HepG2 (cell line): ENCODE measurements around the gene CRAMP1. TPM values are rescaled to one million over a fixed set of nuclear protein-coding genes. Genes with fewer than 3 reads are reported as not detected.

ENCODE experiments used
- ARID2 ChIP-seq: sonication (generic); formaldehyde crosslinking; IDR thresholded peaks from 2 replicates; pipeline ENCODE4 v1.8.1; 2022; ENCODE audit warnings: mild to moderate bottlenecking, missing genetic modification reagents, borderline replicate concordance
- CREM ChIP-seq, 2 experiments: sonication (generic) in 1 of 2; formaldehyde crosslinking in 1 of 2; IDR thresholded peaks; 2 replicates each; pipeline versions ENCODE4 v1.4.0 to v1.6.1; 2016 to 2020; ENCODE audit warnings: antibody characterized with exemption in 1 of 2, mild to moderate bottlenecking in 1 of 2, missing genetic modification reagents in 1 of 2
- HIVEP1 ChIP-seq: sonication (generic); formaldehyde crosslinking; IDR thresholded peaks from 2 replicates; pipeline ENCODE4 v1.4.0; 2020; ENCODE audit warnings: mild to moderate bottlenecking, missing genetic modification reagents
- HMG20B ChIP-seq: conservative IDR thresholded peaks from 2 replicates; pipeline ENCODE4 v1.6.1; 2016; ENCODE audit warnings: missing genetic modification reagents, missing compliant biosample characterization
- KAT8 ChIP-seq: IDR thresholded peaks from 2 replicates; pipeline ENCODE4 v1.6.1; 2016; ENCODE audit warnings: missing genetic modification reagents, missing compliant biosample characterization
- KLF11 ChIP-seq: IDR thresholded peaks from 2 replicates; pipeline ENCODE4 v1.6.1; 2016; ENCODE audit warnings: missing compliant biosample characterization
- PAF1 ChIP-seq: IDR thresholded peaks from 2 replicates; pipeline ENCODE4 v1.6.1; 2016; ENCODE audit warnings: missing genetic modification reagents, missing compliant biosample characterization
- RXRB ChIP-seq: IDR thresholded peaks from 2 replicates; pipeline ENCODE4 v1.6.1; 2016; ENCODE audit warnings: borderline replicate concordance, missing genetic modification reagents, missing compliant biosample characterization
- SMARCE1 ChIP-seq: fragments of 450-650 bp; IDR thresholded peaks from 2 replicates; pipeline ENCODE4 v1.6.1; 2017; ENCODE audit warnings: borderline replicate concordance
- ZNF121 ChIP-seq: sonication (generic); formaldehyde crosslinking; IDR thresholded peaks from 2 replicates; pipeline ENCODE4 v1.5.0; 2020; ENCODE audit warnings: mild to moderate bottlenecking, missing genetic modification reagents
- ZNF7 ChIP-seq: IDR thresholded peaks from 2 replicates; pipeline ENCODE4 v1.6.1; 2016; ENCODE audit warnings: missing biosample characterization, missing genetic modification reagents
- ZNF839 ChIP-seq: sonication (generic); formaldehyde crosslinking; IDR thresholded peaks from 2 replicates; pipeline ENCODE4 v1.4.0; 2020; ENCODE audit warnings: missing genetic modification reagents, mild to moderate bottlenecking, borderline replicate concordance
- ZNF891 ChIP-seq: sonication (generic); formaldehyde crosslinking; IDR thresholded peaks from 2 replicates; pipeline ENCODE4 v1.5.0; 2020; ENCODE audit warnings: mild to moderate bottlenecking, missing genetic modification reagents
- ZSCAN30 ChIP-seq: sonication (generic); formaldehyde crosslinking; IDR thresholded peaks from 2 replicates; pipeline ENCODE4 v1.5.0; 2020; ENCODE audit warnings: mild to moderate bottlenecking, missing genetic modification reagents
- polyA plus RNA-seq, 8 experiments: library from polyadenylated mRNA; depleted of rRNA in 3 of 8; stranded (reverse) in 7 of 8; unstranded in 1 of 8; fragments of >200 nt; fragmentation: Illumina TruSeq in 4 of 8; extraction: Trizol in 4 of 8; gene quantifications; 2 replicates each; pipeline versions ENCODE4 v1.2.1 to v1.2.3, GENCODE V29; 2011 to 2016; ENCODE audit warnings: low read depth in 4 of 8, missing spikeins in 1 of 8, mixed read lengths in 1 of 8; ENCODE audit not compliant: insufficient read depth in 1 of 8
- total RNA-seq, 5 experiments: library from RNA; depleted of rRNA; stranded (reverse); fragments of >200 nt; fragmentation: Illumina TruSeq; extraction: Trizol; gene quantifications; 2 replicates each; pipeline ENCODE4 v1.2.3, GENCODE V29; 2016; ENCODE audit warnings: low read depth in 1 of 5
- TF ChIP-seq, protein P1 (sequence below): sonication (generic); formaldehyde crosslinking; IDR thresholded peaks from 2 replicates; pipeline ENCODE4 v1.4.0; 2020; ENCODE audit warnings: missing genetic modification reagents
- TF ChIP-seq, protein P2 (sequence below), 2 experiments: sonication (generic) in 1 of 2; formaldehyde crosslinking in 1 of 2; IDR thresholded peaks; 2 replicates each; pipeline versions ENCODE4 v1.5.1 to v1.6.1; 2011 to 2020; ENCODE audit warnings: borderline replicate concordance in 1 of 2, low read depth in 1 of 2, low read length in 1 of 2, mild to moderate bottlenecking in 1 of 2, missing genetic modification reagents in 1 of 2, moderate library complexity in 1 of 2
- TF ChIP-seq, protein P3 (sequence below): sonication (generic); formaldehyde crosslinking; IDR thresholded peaks from 2 replicates; pipeline ENCODE4 v1.9.0; 2021; ENCODE audit warnings: mild to moderate bottlenecking, missing genetic modification reagents

Gene CRAMP1
- total and polyA plus RNA-seq, 2 of the 13 experiments (the other 11 are each of a cell fraction or from before 2014, with no cell fraction given): 6.8 to 9.7 TPM

DNA sequence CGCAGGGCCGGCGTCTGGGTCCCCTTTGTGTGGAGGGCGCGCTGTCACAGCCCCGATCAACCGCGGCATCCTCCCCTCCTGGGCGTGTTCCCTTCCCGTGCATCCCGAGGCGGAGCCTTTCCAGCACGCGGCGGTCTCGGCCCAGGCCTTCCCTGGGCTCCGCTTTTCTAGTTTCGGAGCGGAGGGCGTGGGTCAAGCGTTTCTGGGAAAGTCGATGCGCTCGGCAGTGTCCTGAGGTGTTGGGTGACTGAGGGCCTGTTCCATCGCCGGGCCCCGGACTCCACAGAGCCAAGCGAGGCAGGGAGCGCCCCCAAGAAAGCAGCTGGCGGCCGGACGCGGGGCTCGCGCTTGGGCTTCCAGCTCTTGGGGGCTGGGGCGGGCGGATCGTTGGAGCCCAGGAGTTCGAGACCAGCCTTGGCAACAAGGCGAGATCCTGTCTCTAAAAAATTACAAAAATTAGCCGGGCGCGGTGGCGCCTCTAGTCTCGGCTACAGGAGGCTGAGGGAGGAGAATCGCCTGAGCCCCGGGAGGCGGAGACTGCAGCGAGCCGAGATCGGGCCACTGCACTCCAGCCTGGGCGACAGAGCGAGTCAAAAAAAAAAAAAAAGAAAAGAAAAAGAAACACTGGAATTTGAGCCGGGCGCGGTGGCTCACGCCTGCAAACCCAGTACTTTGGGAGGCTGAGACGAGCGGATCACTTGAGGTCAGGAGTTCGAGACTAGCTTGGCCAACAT is 1.1 kb upstream of the CRAMP1 start (continued):
- TF ChIP-seq ZNF839 (no peak), ZNF7 (CRISPR knock-in tag) (no peak), RXRB (CRISPR knock-in tag) (no peak), SMARCE1 (no peak), PAF1 (CRISPR knock-in tag) (no peak), ZSCAN30 (0 out of 2 replicates have a peak, but pooled peaks have one; percentile 2), KAT8 (no peak), HMG20B (CRISPR knock-in tag) (no peak), HIVEP1 (CRISPR knock-in tag) (peak; percentile 46; the same call in 1 of the 2 replicates), ZNF121 (CRISPR knock-in tag) (peak; percentile 33; the same call in 1 of the 2 replicates), ZNF891 (peak; percentile 71), ARID2 (no peak), CREM (IDR thresholded peaks at IDR 0.05) (no peak), CREM (CRISPR knock-in tag; IDR thresholded peaks at IDR 0.05) (no peak), KLF11 (CRISPR knock-in tag) (no peak)
- TF ChIP-seq, protein P1, sequence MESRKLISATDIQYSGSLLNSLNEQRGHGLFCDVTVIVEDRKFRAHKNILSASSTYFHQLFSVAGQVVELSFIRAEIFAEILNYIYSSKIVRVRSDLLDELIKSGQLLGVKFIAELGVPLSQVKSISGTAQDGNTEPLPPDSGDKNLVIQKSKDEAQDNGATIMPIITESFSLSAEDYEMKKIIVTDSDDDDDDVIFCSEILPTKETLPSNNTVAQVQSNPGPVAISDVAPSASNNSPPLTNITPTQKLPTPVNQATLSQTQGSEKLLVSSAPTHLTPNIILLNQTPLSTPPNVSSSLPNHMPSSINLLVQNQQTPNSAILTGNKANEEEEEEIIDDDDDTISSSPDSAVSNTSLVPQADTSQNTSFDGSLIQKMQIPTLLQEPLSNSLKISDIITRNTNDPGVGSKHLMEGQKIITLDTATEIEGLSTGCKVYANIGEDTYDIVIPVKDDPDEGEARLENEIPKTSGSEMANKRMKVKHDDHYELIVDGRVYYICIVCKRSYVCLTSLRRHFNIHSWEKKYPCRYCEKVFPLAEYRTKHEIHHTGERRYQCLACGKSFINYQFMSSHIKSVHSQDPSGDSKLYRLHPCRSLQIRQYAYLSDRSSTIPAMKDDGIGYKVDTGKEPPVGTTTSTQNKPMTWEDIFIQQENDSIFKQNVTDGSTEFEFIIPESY (CRISPR knock-in tag): peak; percentile 66
- TF ChIP-seq, protein P2, sequence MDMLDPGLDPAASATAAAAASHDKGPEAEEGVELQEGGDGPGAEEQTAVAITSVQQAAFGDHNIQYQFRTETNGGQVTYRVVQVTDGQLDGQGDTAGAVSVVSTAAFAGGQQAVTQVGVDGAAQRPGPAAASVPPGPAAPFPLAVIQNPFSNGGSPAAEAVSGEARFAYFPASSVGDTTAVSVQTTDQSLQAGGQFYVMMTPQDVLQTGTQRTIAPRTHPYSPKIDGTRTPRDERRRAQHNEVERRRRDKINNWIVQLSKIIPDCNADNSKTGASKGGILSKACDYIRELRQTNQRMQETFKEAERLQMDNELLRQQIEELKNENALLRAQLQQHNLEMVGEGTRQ (IDR thresholded peaks at IDR 0.05; ENCODE audit: low read depth, low read length): no peak
- TF ChIP-seq, protein P2 (CRISPR knock-in tag; IDR thresholded peaks at IDR 0.05; ENCODE audit: borderline replicate concordance): no peak
- TF ChIP-seq, protein P3, sequence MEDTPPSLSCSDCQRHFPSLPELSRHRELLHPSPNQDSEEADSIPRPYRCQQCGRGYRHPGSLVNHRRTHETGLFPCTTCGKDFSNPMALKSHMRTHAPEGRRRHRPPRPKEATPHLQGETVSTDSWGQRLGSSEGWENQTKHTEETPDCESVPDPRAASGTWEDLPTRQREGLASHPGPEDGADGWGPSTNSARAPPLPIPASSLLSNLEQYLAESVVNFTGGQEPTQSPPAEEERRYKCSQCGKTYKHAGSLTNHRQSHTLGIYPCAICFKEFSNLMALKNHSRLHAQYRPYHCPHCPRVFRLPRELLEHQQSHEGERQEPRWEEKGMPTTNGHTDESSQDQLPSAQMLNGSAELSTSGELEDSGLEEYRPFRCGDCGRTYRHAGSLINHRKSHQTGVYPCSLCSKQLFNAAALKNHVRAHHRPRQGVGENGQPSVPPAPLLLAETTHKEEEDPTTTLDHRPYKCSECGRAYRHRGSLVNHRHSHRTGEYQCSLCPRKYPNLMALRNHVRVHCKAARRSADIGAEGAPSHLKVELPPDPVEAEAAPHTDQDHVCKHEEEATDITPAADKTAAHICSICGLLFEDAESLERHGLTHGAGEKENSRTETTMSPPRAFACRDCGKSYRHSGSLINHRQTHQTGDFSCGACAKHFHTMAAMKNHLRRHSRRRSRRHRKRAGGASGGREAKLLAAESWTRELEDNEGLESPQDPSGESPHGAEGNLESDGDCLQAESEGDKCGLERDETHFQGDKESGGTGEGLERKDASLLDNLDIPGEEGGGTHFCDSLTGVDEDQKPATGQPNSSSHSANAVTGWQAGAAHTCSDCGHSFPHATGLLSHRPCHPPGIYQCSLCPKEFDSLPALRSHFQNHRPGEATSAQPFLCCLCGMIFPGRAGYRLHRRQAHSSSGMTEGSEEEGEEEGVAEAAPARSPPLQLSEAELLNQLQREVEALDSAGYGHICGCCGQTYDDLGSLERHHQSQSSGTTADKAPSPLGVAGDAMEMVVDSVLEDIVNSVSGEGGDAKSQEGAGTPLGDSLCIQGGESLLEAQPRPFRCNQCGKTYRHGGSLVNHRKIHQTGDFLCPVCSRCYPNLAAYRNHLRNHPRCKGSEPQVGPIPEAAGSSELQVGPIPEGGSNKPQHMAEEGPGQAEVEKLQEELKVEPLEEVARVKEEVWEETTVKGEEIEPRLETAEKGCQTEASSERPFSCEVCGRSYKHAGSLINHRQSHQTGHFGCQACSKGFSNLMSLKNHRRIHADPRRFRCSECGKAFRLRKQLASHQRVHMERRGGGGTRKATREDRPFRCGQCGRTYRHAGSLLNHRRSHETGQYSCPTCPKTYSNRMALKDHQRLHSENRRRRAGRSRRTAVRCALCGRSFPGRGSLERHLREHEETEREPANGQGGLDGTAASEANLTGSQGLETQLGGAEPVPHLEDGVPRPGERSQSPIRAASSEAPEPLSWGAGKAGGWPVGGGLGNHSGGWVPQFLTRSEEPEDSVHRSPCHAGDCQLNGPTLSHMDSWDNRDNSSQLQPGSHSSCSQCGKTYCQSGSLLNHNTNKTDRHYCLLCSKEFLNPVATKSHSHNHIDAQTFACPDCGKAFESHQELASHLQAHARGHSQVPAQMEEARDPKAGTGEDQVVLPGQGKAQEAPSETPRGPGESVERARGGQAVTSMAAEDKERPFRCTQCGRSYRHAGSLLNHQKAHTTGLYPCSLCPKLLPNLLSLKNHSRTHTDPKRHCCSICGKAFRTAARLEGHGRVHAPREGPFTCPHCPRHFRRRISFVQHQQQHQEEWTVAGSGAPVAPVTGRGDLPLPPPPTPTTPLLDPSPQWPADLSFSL (CRISPR knock-in tag): no peak
